ENCODE measurements around the gene EML4. TPM values are rescaled to one million over a fixed set of nuclear protein-coding genes. Genes with fewer than 3 reads are reported as not detected.
A peak's percentile ranks its signal among the peaks of the same experiment; 100 is the strongest.

EML4 gene
- total and polyA plus RNA-seq, 2 of the 13 experiments (the other 11 are each of a cell fraction or from before 2014, with no cell fraction given), result 243 to 476 TPM

GRCh38 chr2:42135381-42136312, 33.5 kb upstream of the EML4 start (continued):
- TF ChIP-seq AHDC1 (CRISPR knock-in tag; IDR thresholded peaks at IDR 0.05; ENCODE audit: borderline replicate concordance) (peak; percentile 98), ZNF720 (CRISPR knock-in tag; IDR thresholded peaks at IDR 0.05) (no peak), E2F2 (CRISPR knock-in tag; IDR thresholded peaks at IDR 0.05; ENCODE audit: borderline replicate concordance) (no peak), SNAPC4 (CRISPR knock-in tag; IDR thresholded peaks at IDR 0.05) (no peak; the same call in 1 of the 2 replicates), ZNF264 (CRISPR knock-in tag; IDR thresholded peaks at IDR 0.05) (peak; percentile 76), ZBTB20 (CRISPR knock-in tag; IDR thresholded peaks at IDR 0.05; ENCODE audit: borderline replicate concordance, low read depth) (peak; percentile 83; the same call in 1 of the 2 replicates), ZNF646 (CRISPR knock-in tag; IDR thresholded peaks at IDR 0.05) (no peak), YY1 (IDR thresholded peaks at IDR 0.05; ENCODE audit: insufficient read depth, insufficient replicate concordance, low read depth, low read length) (no peak)

Data from HepG2 (cell line).